Measurements from ENCODE around the gene NTPCR. TPM values are rescaled to one million over a fixed set of nuclear protein-coding genes. Genes with fewer than 3 reads are reported as not detected.
"Not testable (repeated sequence)": the region's sequence is repeated elsewhere in the genome, so short reads cannot be mapped to it uniquely, and the experiment has no call there.

Gene NTPCR
- total RNA-seq, 1 donor from 2014 or later, result 49.0 TPM

GRCh38 chr1:232927166-232927565, 23.2 kb upstream of the NTPCR start:
- DNase-seq (ENCODE audit: low spot score), result not testable (repeated sequence)

GRCh38 chr1:232927830-232928505, 22.4 kb upstream of the NTPCR start:
- no peak for DNase-seq (ENCODE audit: low spot score)

GRCh38 chr1:232932486-232933425, 17.7 kb upstream of the NTPCR start:
- DNase-seq (ENCODE audit: low spot score), result no peak

GRCh38 chr1:232936941-232937340, 13.5 kb upstream of the NTPCR start:
- DNase-seq (ENCODE audit: low spot score), result no peak

GRCh38 chr1:232937741-232938375, 12.6 kb upstream of the NTPCR start:
- no peak for DNase-seq (ENCODE audit: low spot score)

- no peak for DNase-seq (ENCODE audit: low spot score)
Observed at GRCh38 chr1:232938926-232939325, 11.5 kb upstream of the NTPCR start.

GRCh38 chr1:232939748-232940147, 10.7 kb upstream of the NTPCR start:
- DNase-seq (ENCODE audit: low spot score), result no peak

- no peak for DNase-seq (ENCODE audit: low spot score)
Observed at GRCh38 chr1:232940262-232940661, 10.1 kb upstream of the NTPCR start.

- DNase-seq (ENCODE audit: low spot score), result no peak
Observed at GRCh38 chr1:232942413-232943294, 7.8 kb upstream of the NTPCR start.

- no peak for DNase-seq (ENCODE audit: low spot score)
Observed at GRCh38 chr1:232943679-232944252, 6.6 kb upstream of the NTPCR start.

GRCh38 chr1:232944347-232944746, 6.1 kb upstream of the NTPCR start:
- no peak for DNase-seq (ENCODE audit: low spot score)

- no peak for DNase-seq (ENCODE audit: low spot score)
Observed at GRCh38 chr1:232949636-232950196, 695 bp upstream of the NTPCR start.

GRCh38 chr1:232951180-232951579, 769 bp downstream of the NTPCR start:
- no peak for DNase-seq (ENCODE audit: low spot score)

- no peak for DNase-seq (ENCODE audit: low spot score)
Observed at GRCh38 chr1:232951605-232952004, 1.2 kb downstream of the NTPCR start.

GRCh38 chr1:232952514-232953499, 2.4 kb downstream of the NTPCR start:
- DNase-seq (ENCODE audit: low spot score), result no peak

- DNase-seq (ENCODE audit: low spot score), result no peak
Observed at GRCh38 chr1:232954594-232955365, 4.4 kb downstream of the NTPCR start.

- no peak for DNase-seq (ENCODE audit: low spot score)
Observed at GRCh38 chr1:232956081-232956480, 5.7 kb downstream of the NTPCR start.

- no peak for DNase-seq (ENCODE audit: low spot score)
Observed at GRCh38 chr1:232958067-232958466, 7.7 kb downstream of the NTPCR start.

All from ureter (tissue), 1 donor.